ENCODE data around the gene CYLD. TPM values are rescaled to one million over a fixed set of nuclear protein-coding genes. Genes with fewer than 3 reads are reported as not detected.

The CYLD gene
- total and polyA plus RNA-seq, 12 donors, result 10.3 to 61.7 (median 37.1) TPM

- no peak overlapping the region for H3K27ac ChIP-seq
- peaks cover 0 to 19% (median 8%) of the 10 kb centered on the region in 7 donors for H3K27me3 ChIP-seq
- H3K9me3 ChIP-seq, result no peaks in the 10 kb centered on the region
- WGBS, 2 donors, result 68 to 78% methylated on average over 3 of the region's 3 CpGs
- no peak for DNase-seq
- TF ChIP-seq CTCF (IDR thresholded peaks at IDR 0.05), result no peak
- no peaks in the 10 kb centered on the region for H3K4me1 ChIP-seq
- ATAC-seq, result no peak
- no peaks in the 10 kb centered on the region for H3K36me3 ChIP-seq
- intact Hi-C loops (cut with DNase I), result no loop called here
- no peak overlapping the region for H3K4me3 ChIP-seq
Observed at GRCh38 chr16:50847166-50847565, 105.3 kb downstream of the CYLD start.

GRCh38 chr16:50848755-50849514 lies 107.0 kb downstream of the CYLD start:
- ATAC-seq, result no peak
- Histone ChIP-seq H3K4me3 (no peak overlapping the region), H3K27me3 (peaks cover 0 to 19% (median 5%) of the 10 kb centered on the region in 7 donors), H3K4me1 (no peaks in the 10 kb centered on the region), H3K36me3 (no peaks in the 10 kb centered on the region), H3K9me3 (no peaks in the 10 kb centered on the region), H3K27ac (no peak overlapping the region)
- no peak for TF ChIP-seq CTCF (IDR thresholded peaks at IDR 0.05)
- WGBS, 2 donors, result 83 to 86% methylated on average over 7 of the region's 7 CpGs
- no peak for DNase-seq
- intact Hi-C loops (cut with DNase I), result no loop called here

Small RNAs within 50 kb of the gene (microRNA-seq; reads per million reads assigned to microRNA genes)
- gene MIR3181, result 0 to 0.60 reads per million in 2 donors

Other genes with a start within 250 kb of the CYLD start
- gene NKD1, start 193.7 kb upstream of the CYLD start, total RNA-seq, result 1 to 10 TPM in 1 of 10 donors, under 1 TPM in 9; 0.22 to 1.1 (median 0.52) TPM
- gene NKD1, start 193.7 kb upstream of the CYLD start, polyA plus RNA-seq, result under 1 TPM; 0.22 TPM
- gene SNX20, start 60.8 kb upstream of the CYLD start, total RNA-seq, result 1 to 10 TPM in 3 of 10 donors, under 1 TPM in 7; 0.08 to 7.1 (median 0.70) TPM
- gene SNX20, start 60.8 kb upstream of the CYLD start, polyA plus RNA-seq, result under 1 TPM; 0.32 to 0.59 TPM
- 1 to 10 TPM in 4 of 10 donors, under 1 TPM in 6; 0.13 to 4.9 (median 0.48) TPM for gene NOD2, start 48.5 kb upstream of the CYLD start, total RNA-seq
- gene NOD2, start 48.5 kb upstream of the CYLD start, polyA plus RNA-seq, result under 1 TPM; 0.36 to 0.73 TPM